22Rv1 (cell line): Measurements from ENCODE around the gene MTF1.
"Not testable (repeated sequence)": the region's sequence is repeated elsewhere in the genome, so short reads cannot be mapped to it uniquely, and the experiment has no call there.

Source experiments
- H3K27ac ChIP-seq: fragments of 450-650 bp; 2 replicates; pipeline ENCODE4 v1.5.1; 2017
- CTCF ChIP-seq: fragments of 450-650 bp; IDR thresholded peaks from 2 replicates; pipeline ENCODE4 v1.5.1; 2017; ENCODE audit warnings: mild to moderate bottlenecking
- ZFX ChIP-seq: fragments of 450-650 bp; IDR thresholded peaks from 2 replicates; pipeline ENCODE4 v1.6.1; 2017; ENCODE audit warnings: antibody characterized with exemption, borderline replicate concordance

Gene MTF1

GRCh38 chr1:37859507-37860345 is at the start of gene MTF1:
Gene MTF1 (minus strand): TSS chr1:37859592. CDS start chr1:37857658, 1,934 bp downstream.
- TF ChIP-seq ZFX: no peak
- TF ChIP-seq CTCF: peak; percentile 97
- H3K27ac ChIP-seq: peak within 1 kb of the TSS; percentile 91

GRCh38 chr1:37908531-37908930 is 49.1 kb upstream of the MTF1 start:
- not testable (repeated sequence) for H3K27ac ChIP-seq

- not testable (repeated sequence) for H3K27ac ChIP-seq
Observed at GRCh38 chr1:37907416-37908125, 48.2 kb upstream of the MTF1 start.

GRCh38 chr1:37906591-37906990 is 47.2 kb upstream of the MTF1 start:
- H3K27ac ChIP-seq: not testable (repeated sequence)

GRCh38 chr1:37905727-37906126 is 46.3 kb upstream of the MTF1 start:
- TF ChIP-seq ZFX: no peak
- no peak for TF ChIP-seq CTCF
- H3K27ac ChIP-seq: no peak overlapping the region

- not testable (repeated sequence) for H3K27ac ChIP-seq
Observed at GRCh38 chr1:37903921-37904320, 44.5 kb upstream of the MTF1 start.

GRCh38 chr1:37902983-37903382 is 43.6 kb upstream of the MTF1 start:
- TF ChIP-seq CTCF: no peak
- no peak for TF ChIP-seq ZFX
- no peak overlapping the region for H3K27ac ChIP-seq

- TF ChIP-seq ZFX: no peak
- no peak for TF ChIP-seq CTCF
- H3K27ac ChIP-seq: no peak overlapping the region
Observed at GRCh38 chr1:37901893-37902225, 42.5 kb upstream of the MTF1 start.

GRCh38 chr1:37901191-37901892 is 42.0 kb upstream of the MTF1 start:
- no peak overlapping the region for H3K27ac ChIP-seq
- no peak for TF ChIP-seq ZFX
- no peak for TF ChIP-seq CTCF

GRCh38 chr1:37897563-37897962 is 38.2 kb upstream of the MTF1 start:
- not testable (repeated sequence) for H3K27ac ChIP-seq
